Parathyroid adenoma (tissue), 2 donors: ENCODE results near the gene RFTN2.
"Not testable (repeated sequence)": the region's sequence is repeated elsewhere in the genome, so short reads cannot be mapped to it uniquely, and the experiment has no call there.

ENCODE experiments used
- H2AFZ ChIP-seq: fragments of 300-600 bp; sonication (generic); one replicate; pipeline ENCODE4 v1.7.0; 2017; ENCODE audit warnings: antibody characterized with exemption, mild to moderate bottlenecking
- H3K27ac ChIP-seq: fragments of 300-600 bp; sonication (generic); one replicate; pipeline ENCODE4 v1.7.0; 2017
- H3K27me3 ChIP-seq: fragments of 300-600 bp; sonication (generic); one replicate; pipeline ENCODE4 v1.7.0; 2017; ENCODE audit warnings: low read length; ENCODE audit not compliant: control insufficient read depth, insufficient read depth
- H3K36me3 ChIP-seq: fragments of 300-600 bp; sonication (generic); one replicate; pipeline ENCODE4 v1.7.0; 2017; ENCODE audit warnings: low read length; ENCODE audit not compliant: control insufficient read depth, insufficient read depth
- H3K4me1 ChIP-seq: fragments of 300-600 bp; sonication (generic); one replicate; pipeline ENCODE4 v1.7.0; 2017; ENCODE audit warnings: control low read depth
- H3K4me2 ChIP-seq: fragments of 300-600 bp; sonication (generic); one replicate; pipeline ENCODE4 v1.7.0; 2017; ENCODE audit warnings: low read length
- H3K4me3 ChIP-seq: fragments of 300-600 bp; sonication (generic); one replicate; pipeline ENCODE4 v1.7.0; 2017; ENCODE audit warnings: low read depth, low read length
- H3K79me2 ChIP-seq: fragments of 300-600 bp; sonication (generic); one replicate; pipeline ENCODE4 v1.7.0; 2017; ENCODE audit warnings: control low read depth
- H3K9ac ChIP-seq: fragments of 300-600 bp; sonication (generic); one replicate; pipeline ENCODE4 v1.7.0; 2017; ENCODE audit warnings: mild to moderate bottlenecking
- H3K9me3 ChIP-seq: fragments of 300-600 bp; sonication (generic); one replicate; pipeline ENCODE4 v1.7.0; 2017; ENCODE audit warnings: low read length; ENCODE audit not compliant: control insufficient read depth
- TF ChIP-seq, protein P1 (sequence below): fragments of 300-600 bp; sonication (generic); IDR thresholded peaks from one replicate; pipeline ENCODE4 v1.7.0; 2017; ENCODE audit warnings: antibody characterized with exemption, mild to moderate bottlenecking
- donor health status: primary hyperparathyroidism.

The RFTN2 gene

DNA sequence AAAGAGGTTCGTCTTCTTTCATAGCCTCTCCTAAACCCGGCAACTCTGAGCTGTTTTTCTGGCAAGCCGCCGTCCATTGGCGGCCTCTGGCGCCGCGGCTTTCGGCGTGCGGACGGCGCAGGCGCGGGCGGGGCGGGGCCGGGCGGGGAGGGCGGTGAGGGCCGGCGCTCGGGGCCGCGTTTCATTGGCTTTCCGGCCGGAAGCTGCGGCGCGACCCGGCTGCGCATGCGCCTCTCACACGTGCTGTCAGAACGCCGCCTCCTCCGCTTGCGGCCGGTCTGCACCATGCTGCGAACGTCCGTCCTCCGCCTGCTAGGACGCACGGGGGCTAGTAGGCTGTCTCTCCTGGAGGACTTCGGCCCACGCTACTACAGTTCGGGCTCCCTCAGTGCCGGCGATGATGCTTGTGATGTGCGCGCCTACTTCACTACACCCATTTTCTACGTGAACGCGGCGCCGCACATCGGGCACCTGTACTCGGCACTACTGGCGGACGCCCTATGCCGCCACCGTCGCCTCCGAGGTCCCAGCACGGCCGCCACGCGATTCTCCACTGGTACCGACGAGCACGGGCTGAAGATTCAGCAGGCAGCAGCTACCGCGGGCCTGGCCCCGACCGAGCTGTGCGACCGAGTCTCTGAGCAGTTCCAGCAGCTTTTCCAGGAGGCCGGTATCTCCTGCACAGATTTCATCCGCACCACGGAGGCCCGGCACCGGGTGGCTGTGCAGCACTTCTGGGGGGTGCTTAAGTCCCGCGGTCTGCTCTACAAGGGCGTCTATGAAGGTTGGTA lies 29.9 kb upstream of the RFTN2 start, which contains the start of gene MARS2:
Gene MARS2 (plus strand): TSS at position 249 of the 791 bp plus-strand sequence. CDS start 37 bp downstream, at position 286.
- Histone ChIP-seq H3K27me3 (no peaks in the 10 kb centered on the region), H2AFZ (peak within 1 kb of the TSS; percentile 95), H3K4me3 (peak within 1 kb of the TSS; percentile 93), H3K36me3 (no peaks in the 10 kb centered on the region), H3K9me3 (no peaks in the 10 kb centered on the region), H3K4me2 (peak within 1 kb of the TSS; percentile 100), H3K27ac (peak within 1 kb of the TSS; percentile 80), H3K4me1 (peaks cover 16% of the 10 kb centered on the region), H3K9ac (peak within 1 kb of the TSS; percentile 20), H3K79me2 (peaks cover 9% of the 10 kb centered on the region)
- TF ChIP-seq, protein P1, sequence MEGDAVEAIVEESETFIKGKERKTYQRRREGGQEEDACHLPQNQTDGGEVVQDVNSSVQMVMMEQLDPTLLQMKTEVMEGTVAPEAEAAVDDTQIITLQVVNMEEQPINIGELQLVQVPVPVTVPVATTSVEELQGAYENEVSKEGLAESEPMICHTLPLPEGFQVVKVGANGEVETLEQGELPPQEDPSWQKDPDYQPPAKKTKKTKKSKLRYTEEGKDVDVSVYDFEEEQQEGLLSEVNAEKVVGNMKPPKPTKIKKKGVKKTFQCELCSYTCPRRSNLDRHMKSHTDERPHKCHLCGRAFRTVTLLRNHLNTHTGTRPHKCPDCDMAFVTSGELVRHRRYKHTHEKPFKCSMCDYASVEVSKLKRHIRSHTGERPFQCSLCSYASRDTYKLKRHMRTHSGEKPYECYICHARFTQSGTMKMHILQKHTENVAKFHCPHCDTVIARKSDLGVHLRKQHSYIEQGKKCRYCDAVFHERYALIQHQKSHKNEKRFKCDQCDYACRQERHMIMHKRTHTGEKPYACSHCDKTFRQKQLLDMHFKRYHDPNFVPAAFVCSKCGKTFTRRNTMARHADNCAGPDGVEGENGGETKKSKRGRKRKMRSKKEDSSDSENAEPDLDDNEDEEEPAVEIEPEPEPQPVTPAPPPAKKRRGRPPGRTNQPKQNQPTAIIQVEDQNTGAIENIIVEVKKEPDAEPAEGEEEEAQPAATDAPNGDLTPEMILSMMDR, result no peak

DNA sequence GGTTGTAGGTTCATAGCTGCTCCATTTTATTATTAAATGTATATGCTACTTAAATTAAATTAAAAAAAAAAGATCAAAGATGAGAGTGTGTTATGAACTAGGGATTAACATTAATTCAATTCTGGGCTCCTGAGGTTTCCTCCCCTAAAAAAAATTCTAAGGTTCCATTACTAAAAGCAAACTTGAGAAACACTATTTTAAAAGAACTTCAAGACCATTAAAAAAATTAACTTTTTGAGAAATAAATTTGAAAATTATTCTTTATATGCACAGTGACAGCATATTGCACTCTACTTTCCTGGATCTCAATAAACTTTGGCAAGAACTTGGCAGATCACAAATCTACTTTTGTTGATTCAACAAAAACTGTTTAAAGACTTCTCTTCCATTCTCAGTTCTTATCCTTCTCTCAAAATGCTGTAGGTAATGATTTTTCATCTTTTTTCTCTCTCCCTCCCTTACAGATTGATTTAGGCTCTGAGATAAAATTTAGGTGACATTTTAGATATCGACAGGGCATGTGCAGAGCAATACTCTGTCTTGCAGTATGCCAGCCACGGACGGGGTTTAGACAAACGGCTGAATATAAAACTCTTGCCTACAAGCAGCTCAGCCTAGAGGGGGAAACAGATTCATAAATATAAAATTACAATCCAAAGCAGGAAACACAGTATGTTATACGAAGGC lies 29.2 kb upstream of the RFTN2 start:
- Histone ChIP-seq H3K9ac (peak overlapping the region; percentile 20), H2AFZ (peak overlapping the region; percentile 95), H3K79me2 (peaks cover 9% of the 10 kb centered on the region), H3K4me1 (peaks cover 16% of the 10 kb centered on the region), H3K4me3 (peak overlapping the region; percentile 83), H3K27me3 (no peaks in the 10 kb centered on the region), H3K4me2 (peak overlapping the region; percentile 100), H3K9me3 (no peaks in the 10 kb centered on the region), H3K36me3 (no peaks in the 10 kb centered on the region), H3K27ac (peak overlapping the region; percentile 80)
- TF ChIP-seq, protein P1, result no peak

DNA sequence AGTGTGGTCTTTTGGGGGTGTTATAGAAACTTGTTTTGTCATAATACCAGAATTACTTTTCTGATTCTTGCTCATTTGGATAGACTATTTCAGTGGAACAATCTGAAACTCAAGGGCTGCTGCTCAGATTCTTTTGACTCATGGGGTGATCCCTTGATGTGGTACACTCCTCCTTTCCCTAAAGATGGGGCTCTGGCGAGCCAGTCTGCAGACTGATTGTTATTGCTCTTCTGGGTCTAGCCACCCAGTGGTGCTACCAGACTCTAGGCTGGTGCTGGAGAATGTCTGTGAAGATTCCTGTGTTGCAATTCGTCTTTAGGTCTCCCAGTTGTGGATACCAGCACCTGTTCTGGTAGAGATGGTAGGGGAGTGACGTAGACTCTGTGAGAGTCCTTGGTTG lies 25.6 kb upstream of the RFTN2 start:
- H3K4me1 ChIP-seq, result peaks cover 2% of the 10 kb centered on the region
- H3K27ac ChIP-seq, result no peak overlapping the region
- H3K4me2 ChIP-seq, result no peak overlapping the region
- no peaks in the 10 kb centered on the region for H3K79me2 ChIP-seq
- H2AFZ ChIP-seq, result no peak overlapping the region
- no peak overlapping the region for H3K4me3 ChIP-seq
- H3K9me3 ChIP-seq, result no peaks in the 10 kb centered on the region
- H3K9ac ChIP-seq, result no peak overlapping the region
- TF ChIP-seq, protein P1, result no peak
- no peaks in the 10 kb centered on the region for H3K27me3 ChIP-seq
- no peaks in the 10 kb centered on the region for H3K36me3 ChIP-seq

DNA sequence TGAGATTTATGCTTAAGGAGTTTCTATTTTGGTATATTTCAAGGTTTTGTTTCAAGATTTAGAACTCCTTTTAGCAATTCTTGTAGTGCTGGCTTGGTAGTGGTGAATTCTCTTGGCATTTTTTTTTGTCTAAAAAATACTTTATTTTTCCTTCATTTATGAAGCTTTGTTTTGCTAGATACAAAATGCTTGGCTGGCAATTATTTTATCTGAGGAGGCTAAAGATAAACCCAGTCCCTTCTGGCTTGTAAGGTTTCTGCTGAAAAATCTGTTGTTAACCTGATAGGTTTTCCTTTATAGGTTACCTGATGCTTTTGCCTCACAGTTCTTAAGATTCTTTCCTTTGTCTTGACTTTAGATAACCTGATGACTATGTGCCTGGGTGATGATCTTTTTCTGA lies 24.3 kb upstream of the RFTN2 start:
- H3K9ac ChIP-seq, H3K9me3 ChIP-seq, H2AFZ ChIP-seq, H3K4me1 ChIP-seq, H3K27ac ChIP-seq, H3K27me3 ChIP-seq, H3K4me3 ChIP-seq, H3K79me2 ChIP-seq, H3K4me2 ChIP-seq, H3K36me3 ChIP-seq: not testable (repeated sequence)

DNA sequence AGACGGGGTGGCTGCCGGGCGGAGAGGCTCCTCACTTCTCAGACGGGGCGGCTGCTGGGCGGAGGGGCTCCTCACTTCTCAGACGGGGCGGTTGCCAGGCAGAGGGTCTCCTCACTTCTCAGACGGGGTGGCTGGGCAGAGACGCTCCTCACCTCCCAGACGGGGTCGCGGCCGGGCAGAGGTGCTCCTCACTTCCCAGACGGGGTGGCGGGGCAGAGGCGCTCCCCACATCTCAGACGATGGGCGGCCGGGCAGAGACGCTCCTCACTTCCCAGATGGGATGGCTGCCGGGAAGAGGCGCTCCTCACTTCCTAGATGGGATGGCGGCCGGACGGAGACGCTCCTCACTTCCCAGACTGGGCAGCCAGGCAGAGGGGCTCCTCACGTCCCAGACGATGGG lies 21.2 kb upstream of the RFTN2 start:
- H3K4me3 ChIP-seq, H3K36me3 ChIP-seq, H3K79me2 ChIP-seq, H2AFZ ChIP-seq, H3K27me3 ChIP-seq, H3K9me3 ChIP-seq, H3K27ac ChIP-seq, H3K9ac ChIP-seq, H3K4me2 ChIP-seq, H3K4me1 ChIP-seq: not testable (repeated sequence)

DNA sequence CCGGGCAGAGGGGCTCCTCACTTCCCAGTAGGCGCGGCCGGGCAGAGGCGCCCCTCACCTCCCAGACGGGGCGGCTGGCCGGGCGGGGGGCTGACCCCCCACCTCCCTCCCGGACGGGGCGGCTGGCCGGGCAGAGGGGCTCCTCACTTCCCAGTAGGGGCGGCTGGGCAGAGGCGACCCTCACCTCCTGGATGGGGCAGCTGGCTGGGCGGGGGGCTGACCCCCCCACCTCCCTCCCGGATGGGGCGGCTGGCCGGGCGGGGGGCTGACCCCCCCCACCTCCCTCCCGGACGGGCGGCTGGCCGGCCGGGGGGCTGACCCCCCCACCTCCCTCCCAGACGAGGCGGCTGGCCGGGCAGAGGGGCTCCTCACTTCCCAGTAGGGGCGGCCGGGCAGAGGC lies 20.6 kb upstream of the RFTN2 start:
- H3K36me3 ChIP-seq, H3K79me2 ChIP-seq, H3K4me2 ChIP-seq, H3K4me3 ChIP-seq, H3K4me1 ChIP-seq, H3K27me3 ChIP-seq, H3K9ac ChIP-seq, H2AFZ ChIP-seq, H3K9me3 ChIP-seq, H3K27ac ChIP-seq: not testable (repeated sequence)

DNA sequence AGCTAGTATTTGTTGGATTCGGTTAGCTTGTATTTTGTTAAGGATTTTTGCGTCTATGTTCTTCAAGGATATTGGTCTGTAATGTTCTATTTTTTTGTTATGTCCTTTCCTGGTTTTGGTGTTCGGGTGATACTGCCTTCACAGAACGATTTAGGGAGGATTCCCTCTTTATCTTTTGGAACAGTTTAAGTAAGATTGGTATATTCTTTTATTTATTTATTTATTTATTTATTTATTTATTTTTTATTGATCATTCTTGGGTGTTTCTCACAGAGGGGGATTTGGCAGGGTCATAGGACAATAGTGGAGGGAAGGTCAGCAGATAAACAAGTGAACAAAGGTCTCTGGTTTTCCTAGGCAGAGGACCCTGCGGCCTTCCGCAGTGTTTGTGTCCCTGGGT lies 19.8 kb upstream of the RFTN2 start:
- H3K4me2 ChIP-seq, H3K27ac ChIP-seq, H3K9ac ChIP-seq, H2AFZ ChIP-seq, H3K9me3 ChIP-seq, H3K79me2 ChIP-seq, H3K27me3 ChIP-seq, H3K4me3 ChIP-seq, H3K36me3 ChIP-seq, H3K4me1 ChIP-seq: not testable (repeated sequence)
